GM19035 (cell line): ENCODE results near the gene GOLGA3.
"Not testable (repeated sequence)": the region's sequence is repeated elsewhere in the genome, so short reads cannot be mapped to it uniquely, and the experiment has no call there.

Source experiments
- ATAC-seq: cut with Tn5 transposase; IDR thresholded peaks from one replicate; pipeline ENCODE4 v1.9.1; 2021; ENCODE audit not compliant: unreplicated experiment

The GOLGA3 gene

GRCh38 chr12:132828706-132829534, at the start of gene GOLGA3:
Gene GOLGA3, minus strand, starts transcription at chr12:132828869. Its CDS starts 6,741 bp downstream, at chr12:132822128.
- ATAC-seq = peak; percentile 84

- ATAC-seq = not testable (repeated sequence)
These were observed 46.0 kb upstream of the GOLGA3 start for GRCh38 chr12:132874620-132875019.

GRCh38 chr12:132874175-132874574, 45.5 kb upstream of the GOLGA3 start:
- ATAC-seq = no peak

- no peak for ATAC-seq
These were observed 45.1 kb upstream of the GOLGA3 start for GRCh38 chr12:132873724-132874123.

GRCh38 chr12:132872975-132873421, 44.3 kb upstream of the GOLGA3 start:
- no peak for ATAC-seq

- ATAC-seq = no peak
These were observed 43.6 kb upstream of the GOLGA3 start for GRCh38 chr12:132872073-132872855.

GRCh38 chr12:132869551-132869950, 40.9 kb upstream of the GOLGA3 start:
- ATAC-seq = no peak

- ATAC-seq = no peak
These were observed 37.7 kb upstream of the GOLGA3 start for GRCh38 chr12:132866251-132866828.

- no peak for ATAC-seq
These were observed 32.9 kb upstream of the GOLGA3 start for GRCh38 chr12:132861558-132861957.

GRCh38 chr12:132858718-132859266, 30.1 kb upstream of the GOLGA3 start:
- no peak for ATAC-seq

GRCh38 chr12:132857019-132857418, 28.4 kb upstream of the GOLGA3 start:
- not testable (repeated sequence) for ATAC-seq

- no peak for ATAC-seq
These were observed 27.9 kb upstream of the GOLGA3 start for GRCh38 chr12:132856581-132856980.

GRCh38 chr12:132855211-132855610, 26.5 kb upstream of the GOLGA3 start:
- not testable (repeated sequence) for ATAC-seq

- ATAC-seq = no peak
These were observed 24.8 kb upstream of the GOLGA3 start for GRCh38 chr12:132853285-132854092.

GRCh38 chr12:132852496-132852895, 23.8 kb upstream of the GOLGA3 start:
- ATAC-seq = no peak

GRCh38 chr12:132851465-132851864, 22.8 kb upstream of the GOLGA3 start:
- ATAC-seq = no peak

- no peak for ATAC-seq
These were observed 21.6 kb upstream of the GOLGA3 start for GRCh38 chr12:132850291-132850690.

- no peak for ATAC-seq
These were observed 19.9 kb upstream of the GOLGA3 start for GRCh38 chr12:132848521-132848920.

- ATAC-seq = no peak
These were observed 19.0 kb upstream of the GOLGA3 start for GRCh38 chr12:132847363-132848356.
